ENCODE data around the gene CDKAL1.

CDKAL1 gene

DNA sequence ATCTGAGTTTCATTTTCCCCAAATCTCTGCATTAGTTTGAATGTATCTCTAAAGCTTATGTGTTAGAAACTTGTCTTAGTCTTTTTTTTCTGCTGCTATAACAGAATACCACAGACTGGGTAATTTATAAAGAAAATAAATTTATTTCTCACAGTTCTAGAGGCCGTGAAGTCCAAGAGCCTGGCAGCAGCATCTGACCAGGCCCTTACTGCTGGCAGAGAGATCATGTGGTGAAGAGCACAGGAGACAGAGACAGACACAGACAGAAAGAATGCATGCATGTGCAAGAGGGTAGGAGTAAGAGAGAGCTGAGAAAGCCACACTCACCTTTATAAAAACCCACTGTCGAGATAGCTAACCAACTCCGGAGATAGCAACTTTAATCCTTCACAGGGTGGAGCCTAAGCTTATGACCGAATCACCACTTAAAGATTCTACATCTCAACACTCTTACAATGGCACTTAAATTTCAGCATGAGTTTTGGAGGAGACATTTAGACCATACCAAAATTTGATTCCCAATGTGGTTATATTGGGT is 646.6 kb downstream of the CDKAL1 start:
- no peak overlapping the region for H3K4me3 ChIP-seq (ENCODE audit: low read length)
- no peak for TF ChIP-seq CTCF (conservative IDR thresholded peaks at IDR 0.05; ENCODE audit: low read depth, low read length)
- no peak for DNase-seq (ENCODE audit: low read depth)

GRCh38 chr6:21181866-21182265 is 647.6 kb downstream of the CDKAL1 start:
- no peak overlapping the region for H3K4me3 ChIP-seq (ENCODE audit: low read length)
- no peak for DNase-seq (ENCODE audit: low read depth)
- no peak for TF ChIP-seq CTCF (conservative IDR thresholded peaks at IDR 0.05; ENCODE audit: low read depth, low read length)

- TF ChIP-seq CTCF (conservative IDR thresholded peaks at IDR 0.05; ENCODE audit: low read depth, low read length), result no peak
- DNase-seq (ENCODE audit: low read depth), result no peak
- no peak overlapping the region for H3K4me3 ChIP-seq (ENCODE audit: low read length)
Observed at GRCh38 chr6:21182589-21182988, 648.3 kb downstream of the CDKAL1 start.

GRCh38 chr6:21185861-21186478 is 651.7 kb downstream of the CDKAL1 start:
- no peak for DNase-seq (ENCODE audit: low read depth)
- TF ChIP-seq CTCF (conservative IDR thresholded peaks at IDR 0.05; ENCODE audit: low read depth, low read length), result no peak
- H3K4me3 ChIP-seq (ENCODE audit: low read length), result no peak overlapping the region

DNA sequence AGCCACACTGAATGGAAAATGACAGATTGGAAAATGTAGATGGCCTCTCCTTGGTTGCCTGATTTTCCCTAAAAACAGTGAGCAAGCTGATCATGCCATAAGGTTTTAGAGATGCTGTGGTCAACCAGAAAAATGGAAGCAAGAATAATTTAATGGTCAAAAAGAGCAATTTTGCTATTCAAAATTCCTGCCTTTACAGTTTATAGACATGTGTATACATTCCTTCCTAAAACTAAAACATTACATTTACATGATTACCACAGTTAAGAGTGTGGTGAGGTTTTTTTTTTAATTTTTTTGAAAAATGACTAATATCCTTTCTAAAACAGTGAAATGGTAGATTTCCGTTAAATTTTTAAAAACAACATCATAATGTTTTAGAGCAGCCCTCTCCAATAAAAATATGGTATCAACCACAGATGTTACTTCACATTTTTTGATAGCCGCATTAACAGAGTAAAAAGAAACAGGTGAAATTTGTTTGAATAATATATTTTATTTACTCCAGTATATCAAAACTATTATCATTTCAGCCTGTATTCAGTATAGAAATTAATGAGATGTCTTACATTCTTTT is 652.3 kb downstream of the CDKAL1 start:
- H3K4me3 ChIP-seq (ENCODE audit: low read length), result no peak overlapping the region
- no peak for DNase-seq (ENCODE audit: low read depth)
- no peak for TF ChIP-seq CTCF (conservative IDR thresholded peaks at IDR 0.05; ENCODE audit: low read depth, low read length)

GRCh38 chr6:21187485-21187884 is 653.2 kb downstream of the CDKAL1 start:
- no peak overlapping the region for H3K4me3 ChIP-seq (ENCODE audit: low read length)
- no peak for TF ChIP-seq CTCF (conservative IDR thresholded peaks at IDR 0.05; ENCODE audit: low read depth, low read length)
- no peak for DNase-seq (ENCODE audit: low read depth)
